ENCODE measurements around the gene GNA12.

GNA12 gene

GRCh38 chr7:2814186-2814945 lies 29.7 kb downstream of the GNA12 start:
- Histone ChIP-seq H3K36me3 (0 out of 2 replicates have a peak, but pooled peaks cover 6% of the 10 kb centered on the region), H3K9ac (peak overlapping the region; percentile 82), H3K27me3 (no peaks in the 10 kb centered on the region), H3K27ac (peak overlapping the region; percentile 91), H3K4me1 (peaks cover 100% of the 10 kb centered on the region), H4K20me1 (peaks cover 12% of the 10 kb centered on the region; the same call in 1 of the 2 replicates), H3K9me3 (no peaks in the 10 kb centered on the region), H3K4me3 (peak overlapping the region; percentile 60), H3K4me2 (peak overlapping the region; percentile 89)
- TF ChIP-seq Cebpa-rat (IDR thresholded peaks at IDR 0.05), result no peak

GRCh38 chr7:2813350-2814185 lies 30.5 kb downstream of the GNA12 start:
- peaks cover 100% of the 10 kb centered on the region for H3K4me1 ChIP-seq

GRCh38 chr7:2812831-2813230 lies 31.3 kb downstream of the GNA12 start:
- H3K4me1 ChIP-seq, result peaks cover 100% of the 10 kb centered on the region
- peak overlapping the region; percentile 91 for H3K27ac ChIP-seq
- H3K9me3 ChIP-seq, result no peaks in the 10 kb centered on the region
- peak overlapping the region; percentile 60 for H3K4me3 ChIP-seq
- peak overlapping the region; percentile 89 for H3K4me2 ChIP-seq
- TF ChIP-seq Cebpa-rat (IDR thresholded peaks at IDR 0.05), result peak; percentile 45; the same call in 1 of the 2 replicates
- H3K27me3 ChIP-seq, result no peaks in the 10 kb centered on the region
- H3K9ac ChIP-seq, result peak overlapping the region; percentile 82
- H3K36me3 ChIP-seq, result peaks cover 14% of the 10 kb centered on the region
- no peaks in the 10 kb centered on the region; the same call in 1 of the 2 replicates for H4K20me1 ChIP-seq

More at GRCh38 chr7:2813350-2814185, 30.5 kb downstream of the GNA12 start:
- peak overlapping the region; percentile 82 for H3K9ac ChIP-seq
- peaks cover 6% of the 10 kb centered on the region; the same call in 1 of the 2 replicates for H3K36me3 ChIP-seq
- H3K27me3 ChIP-seq, result no peaks in the 10 kb centered on the region
- TF ChIP-seq Cebpa-rat (IDR thresholded peaks at IDR 0.05), result no peak
- peak overlapping the region; percentile 60 for H3K4me3 ChIP-seq
- H3K27ac ChIP-seq, result peak overlapping the region; percentile 91
- peak overlapping the region; percentile 89 for H3K4me2 ChIP-seq
- H3K9me3 ChIP-seq, result no peaks in the 10 kb centered on the region
- peaks cover 4% of the 10 kb centered on the region; the same call in 1 of the 2 replicates for H4K20me1 ChIP-seq

GRCh38 chr7:2812114-2812487 lies 32.0 kb downstream of the GNA12 start:
- no peaks in the 10 kb centered on the region for H3K27me3 ChIP-seq
- no peak for TF ChIP-seq Cebpa-rat (IDR thresholded peaks at IDR 0.05)
- peaks cover 99% of the 10 kb centered on the region for H3K4me1 ChIP-seq
- H3K4me3 ChIP-seq, result peak overlapping the region; percentile 60
- H3K9ac ChIP-seq, result peak overlapping the region; percentile 82
- peak overlapping the region; percentile 91 for H3K27ac ChIP-seq
- H3K9me3 ChIP-seq, result no peaks in the 10 kb centered on the region
- peaks cover 18% of the 10 kb centered on the region for H3K36me3 ChIP-seq
- H4K20me1 ChIP-seq, result no peaks in the 10 kb centered on the region; the same call in 1 of the 2 replicates
- H3K4me2 ChIP-seq, result peak overlapping the region; percentile 89

GRCh38 chr7:2811476-2812113 lies 32.5 kb downstream of the GNA12 start:
- Histone ChIP-seq H3K4me3 (peak overlapping the region; percentile 60), H3K27me3 (no peaks in the 10 kb centered on the region), H3K9me3 (no peaks in the 10 kb centered on the region), H3K4me1 (peaks cover 94% of the 10 kb centered on the region), H3K36me3 (peaks cover 13% of the 10 kb centered on the region), H4K20me1 (no peaks in the 10 kb centered on the region; the same call in 1 of the 2 replicates), H3K9ac (peak overlapping the region; percentile 82), H3K4me2 (peak overlapping the region; percentile 89), H3K27ac (peak overlapping the region; percentile 91)
- no peak; the same call in 1 of the 2 replicates for TF ChIP-seq Cebpa-rat (IDR thresholded peaks at IDR 0.05)

- Histone ChIP-seq H3K9ac (peak overlapping the region; percentile 82), H3K9me3 (no peaks in the 10 kb centered on the region), H3K4me3 (peak overlapping the region; percentile 60), H3K27ac (peak overlapping the region; percentile 91), H3K36me3 (peaks cover 12% of the 10 kb centered on the region), H3K4me2 (peak overlapping the region; percentile 89), H3K4me1 (peaks cover 86% of the 10 kb centered on the region), H3K27me3 (no peaks in the 10 kb centered on the region), H4K20me1 (no peaks in the 10 kb centered on the region; the same call in 1 of the 2 replicates)
- TF ChIP-seq Cebpa-rat (IDR thresholded peaks at IDR 0.05), result no peak; the same call in 1 of the 2 replicates
These were observed 33.3 kb downstream of the GNA12 start for GRCh38 chr7:2810682-2811415.

- peak overlapping the region; percentile 91 for H3K27ac ChIP-seq
These were observed 34.0 kb downstream of the GNA12 start for GRCh38 chr7:2809903-2810625.

More at GRCh38 chr7:2809903-2810625, 34.0 kb downstream of the GNA12 start:
- Histone ChIP-seq H3K27me3 (no peaks in the 10 kb centered on the region), H3K4me2 (peak overlapping the region; percentile 89), H3K9me3 (no peaks in the 10 kb centered on the region), H3K9ac (0 out of 2 replicates have a peak overlapping the region, but pooled peaks have one; percentile 82), H4K20me1 (no peaks in the 10 kb centered on the region; the same call in 1 of the 2 replicates), H3K36me3 (peaks cover 17% of the 10 kb centered on the region), H3K4me1 (peaks cover 84% of the 10 kb centered on the region), H3K4me3 (peak overlapping the region; percentile 60; the same call in 1 of the 2 replicates)
- TF ChIP-seq Cebpa-rat (IDR thresholded peaks at IDR 0.05), result no peak

Data from BLaER1 (cell line).